ENCODE measurements around the gene ENG. TPM values are rescaled to one million over a fixed set of nuclear protein-coding genes. Genes with fewer than 3 reads are reported as not detected.

Gene ENG
- total RNA-seq, 1 experiment from 2014 or later: 29.9 TPM

DNA sequence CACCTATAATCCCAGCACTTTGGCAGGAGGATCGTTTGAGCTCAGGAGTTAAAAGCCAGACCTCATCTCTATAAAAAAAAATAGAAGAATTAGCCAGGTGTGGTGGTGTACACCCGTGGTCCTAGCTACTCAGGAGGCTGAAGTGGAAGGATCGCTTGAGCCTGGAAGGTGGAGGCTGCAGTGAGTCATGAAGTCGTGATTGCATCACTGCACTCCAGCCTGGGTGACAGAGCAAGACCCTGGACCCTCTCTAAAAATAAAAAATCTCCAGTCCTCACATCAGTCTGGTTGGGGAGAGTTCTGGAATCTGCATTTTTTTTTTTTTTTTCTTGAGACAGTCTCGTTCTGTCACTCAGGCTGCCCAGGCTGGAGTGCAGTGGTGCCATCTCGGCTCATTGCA, 42.4 kb downstream of the ENG start:
- BruUV-seq (replicated peaks): no TSS peak
- TF ChIP-seq, protein P1, sequence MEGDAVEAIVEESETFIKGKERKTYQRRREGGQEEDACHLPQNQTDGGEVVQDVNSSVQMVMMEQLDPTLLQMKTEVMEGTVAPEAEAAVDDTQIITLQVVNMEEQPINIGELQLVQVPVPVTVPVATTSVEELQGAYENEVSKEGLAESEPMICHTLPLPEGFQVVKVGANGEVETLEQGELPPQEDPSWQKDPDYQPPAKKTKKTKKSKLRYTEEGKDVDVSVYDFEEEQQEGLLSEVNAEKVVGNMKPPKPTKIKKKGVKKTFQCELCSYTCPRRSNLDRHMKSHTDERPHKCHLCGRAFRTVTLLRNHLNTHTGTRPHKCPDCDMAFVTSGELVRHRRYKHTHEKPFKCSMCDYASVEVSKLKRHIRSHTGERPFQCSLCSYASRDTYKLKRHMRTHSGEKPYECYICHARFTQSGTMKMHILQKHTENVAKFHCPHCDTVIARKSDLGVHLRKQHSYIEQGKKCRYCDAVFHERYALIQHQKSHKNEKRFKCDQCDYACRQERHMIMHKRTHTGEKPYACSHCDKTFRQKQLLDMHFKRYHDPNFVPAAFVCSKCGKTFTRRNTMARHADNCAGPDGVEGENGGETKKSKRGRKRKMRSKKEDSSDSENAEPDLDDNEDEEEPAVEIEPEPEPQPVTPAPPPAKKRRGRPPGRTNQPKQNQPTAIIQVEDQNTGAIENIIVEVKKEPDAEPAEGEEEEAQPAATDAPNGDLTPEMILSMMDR (conservative IDR thresholded peaks at IDR 0.05; ENCODE audit: low read depth, low read length): no peak
- TF ChIP-seq EZH2 (IDR thresholded peaks at IDR 0.05; ENCODE audit: borderline replicate concordance, low read depth, low read length, poor library complexity, severe bottlenecking): no peak
- Histone ChIP-seq H3K4me1 (ENCODE audit: insufficient read depth, low read length, poor library complexity, severe bottlenecking) (no peaks in the 10 kb centered on the region), H3K27ac (ENCODE audit: low read depth, low read length, poor library complexity, severe bottlenecking) (no peak overlapping the region), H3K36me3 (ENCODE audit: insufficient read depth, low read length, poor library complexity, severe bottlenecking) (peaks cover 49% of the 10 kb centered on the region), H3K9me3 (ENCODE audit: low read depth, low read length, poor library complexity, severe bottlenecking) (no peaks in the 10 kb centered on the region), H3K4me3 (ENCODE audit: low read depth, low read length, poor library complexity, severe bottlenecking) (no peak overlapping the region), H3K27me3 (replicated peaks; ENCODE audit: insufficient read depth, low read depth, low read length, poor library complexity) (no peaks in the 10 kb centered on the region)
- intact Hi-C loops (cut with micrococcal nuclease; ENCODE audit: unreplicated experiment): no loop called here
- CTCF ChIA-PET: no interaction called here
- DNase-seq (ENCODE audit: low spot score): no peak
- POLR2A ChIA-PET (ENCODE audit: low non-redundant PET): interaction anchor here (0.7 kb wide), 1 partner anchor 567 kb away, joined by 3 read pairs; no protein-coding TSS in a partner anchor

DNA sequence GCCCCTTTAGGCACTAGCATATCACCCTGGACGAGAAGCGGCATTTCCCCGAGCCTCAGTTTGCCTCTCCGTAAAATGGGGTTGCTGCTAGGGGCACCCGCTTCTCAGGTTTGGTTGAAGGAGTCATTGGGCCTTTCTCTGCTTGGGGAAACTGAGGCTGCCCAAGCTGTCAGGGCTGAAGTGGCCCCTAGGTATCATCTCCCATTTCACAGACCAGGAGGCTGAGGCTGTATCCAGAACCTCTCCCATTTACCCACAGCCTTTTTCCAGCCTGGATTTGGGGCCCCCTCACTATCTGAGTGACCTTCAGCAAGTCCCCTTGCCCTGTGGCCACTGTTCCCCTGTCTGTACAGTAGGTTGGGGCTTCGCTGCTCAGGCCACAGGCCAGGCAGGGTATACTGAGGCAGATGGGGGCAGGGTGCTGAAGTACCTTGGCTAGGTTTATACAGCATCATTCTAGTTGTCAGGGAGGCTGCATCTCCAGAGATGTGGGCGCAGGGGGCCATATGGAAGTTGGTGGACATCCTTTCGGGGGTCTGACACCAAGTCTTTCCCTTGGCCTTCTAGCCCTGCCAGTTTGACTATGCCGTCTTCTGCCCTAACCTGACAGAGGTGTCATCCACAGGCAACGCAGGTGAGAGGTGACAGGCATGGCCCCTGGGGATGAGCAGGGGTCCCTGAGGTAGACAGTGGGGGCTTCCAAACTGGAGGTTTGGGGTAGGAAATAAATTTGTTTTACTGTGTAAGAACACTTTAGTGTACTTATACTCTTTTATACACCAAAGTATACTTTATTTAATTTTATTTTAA, 43.9 kb downstream of the ENG start:
- no peaks in the 10 kb centered on the region for H3K4me1 ChIP-seq (ENCODE audit: insufficient read depth, low read length, poor library complexity, severe bottlenecking)
- no peaks in the 10 kb centered on the region for H3K9me3 ChIP-seq (ENCODE audit: low read depth, low read length, poor library complexity, severe bottlenecking)
- H3K27me3 ChIP-seq (replicated peaks; ENCODE audit: insufficient read depth, low read depth, low read length, poor library complexity): no peaks in the 10 kb centered on the region
- no peak overlapping the region for H3K4me3 ChIP-seq (ENCODE audit: low read depth, low read length, poor library complexity, severe bottlenecking)
- no peak overlapping the region for H3K27ac ChIP-seq (ENCODE audit: low read depth, low read length, poor library complexity, severe bottlenecking)
- BruUV-seq (replicated peaks): no TSS peak
- ChIA-PET CTCF (no interaction called here), POLR2A (ENCODE audit: low non-redundant PET) (no interaction called here)
- TF ChIP-seq EZH2 (IDR thresholded peaks at IDR 0.05; ENCODE audit: borderline replicate concordance, low read depth, low read length, poor library complexity, severe bottlenecking): no peak
- TF ChIP-seq, protein P1 (conservative IDR thresholded peaks at IDR 0.05; ENCODE audit: low read depth, low read length): no peak
- intact Hi-C loops (cut with micrococcal nuclease; ENCODE audit: unreplicated experiment): no loop called here
- DNase-seq (ENCODE audit: low spot score): no peak
- H3K36me3 ChIP-seq (ENCODE audit: insufficient read depth, low read length, poor library complexity, severe bottlenecking): peaks cover 56% of the 10 kb centered on the region

DNA sequence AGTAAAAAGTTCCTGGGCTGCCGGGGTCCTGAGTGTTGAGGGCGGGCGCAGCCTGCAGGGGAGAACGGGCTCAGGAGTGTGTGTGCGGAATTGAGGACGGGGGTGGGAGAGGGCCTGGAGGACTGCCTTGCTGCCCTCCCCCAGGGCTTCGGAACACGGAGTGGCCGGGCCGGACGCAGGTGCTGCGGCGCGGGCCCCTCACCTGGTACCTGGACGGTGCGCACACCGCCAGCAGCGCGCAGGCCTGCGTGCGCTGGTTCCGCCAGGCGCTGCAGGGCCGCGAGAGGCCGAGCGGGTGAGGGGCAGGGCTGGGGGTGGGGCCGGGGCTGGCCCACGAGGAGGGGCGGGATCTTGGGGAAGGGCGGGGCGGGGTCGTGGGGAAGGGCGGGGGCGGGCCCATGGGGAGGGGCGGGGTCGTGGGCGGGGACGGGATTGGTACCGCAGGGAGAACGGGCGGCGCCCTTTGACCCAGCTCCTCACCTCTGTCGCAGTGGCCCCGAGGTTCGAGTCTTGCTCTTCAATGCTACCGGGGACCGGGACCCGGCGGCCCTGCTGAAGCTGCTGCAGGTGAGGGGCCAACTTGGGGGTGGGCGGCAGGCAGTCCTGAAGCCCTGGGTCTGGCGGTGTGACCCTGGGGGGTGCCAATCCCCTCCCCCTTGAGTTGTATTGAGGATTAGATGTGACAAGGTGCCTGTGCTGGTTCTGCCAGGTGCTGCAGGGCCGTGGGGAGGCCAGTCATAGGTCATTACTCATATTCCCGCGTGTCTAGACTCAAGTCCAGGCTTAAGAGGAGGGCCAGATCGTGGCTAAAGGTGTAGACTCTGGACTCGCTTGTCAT, 44.7 kb downstream of the ENG start:
- Histone ChIP-seq H3K9me3 (ENCODE audit: low read depth, low read length, poor library complexity, severe bottlenecking) (no peaks in the 10 kb centered on the region), H3K36me3 (ENCODE audit: insufficient read depth, low read length, poor library complexity, severe bottlenecking) (peaks cover 50% of the 10 kb centered on the region), H3K4me3 (ENCODE audit: low read depth, low read length, poor library complexity, severe bottlenecking) (no peak overlapping the region), H3K27me3 (replicated peaks; ENCODE audit: insufficient read depth, low read depth, low read length, poor library complexity) (no peaks in the 10 kb centered on the region), H3K27ac (ENCODE audit: low read depth, low read length, poor library complexity, severe bottlenecking) (no peak overlapping the region), H3K4me1 (ENCODE audit: insufficient read depth, low read length, poor library complexity, severe bottlenecking) (no peaks in the 10 kb centered on the region)
- no peak for DNase-seq (ENCODE audit: low spot score)
- intact Hi-C loops (cut with micrococcal nuclease; ENCODE audit: unreplicated experiment): no loop called here
- CTCF ChIA-PET: no interaction called here
- TF ChIP-seq EZH2 (IDR thresholded peaks at IDR 0.05; ENCODE audit: borderline replicate concordance, low read depth, low read length, poor library complexity, severe bottlenecking): no peak
- TF ChIP-seq, protein P1 (conservative IDR thresholded peaks at IDR 0.05; ENCODE audit: low read depth, low read length): no peak
- no TSS peak for BruUV-seq (replicated peaks)
- POLR2A ChIA-PET (ENCODE audit: low non-redundant PET): no interaction called here

All from A673 (cell line).